K562 (cell line): ENCODE results near the gene APCDD1. TPM values are rescaled to one million over a fixed set of nuclear protein-coding genes. Genes with fewer than 3 reads are reported as not detected.

ENCODE experiments used
- CBFA2T3 ChIP-seq: fragments of 450-650 bp; IDR thresholded peaks from 2 replicates; pipeline ENCODE4 v1.6.1; 2017
- CBFB ChIP-seq: sonication (generic); formaldehyde crosslinking; IDR thresholded peaks from 2 replicates; pipeline ENCODE4 v1.4.0; 2020; ENCODE audit warnings: mild to moderate bottlenecking, missing genetic modification reagents
- CEBPB ChIP-seq: fragments of 450-650 bp; IDR thresholded peaks from 2 replicates; pipeline ENCODE4 v1.6.1; 2016; ENCODE audit warnings: missing genetic modification characterization, missing compliant biosample characterization
- DPF2 ChIP-seq: fragments of 450-650 bp; IDR thresholded peaks from 2 replicates; pipeline ENCODE4 v1.6.1; 2016
- ESRRA ChIP-seq: fragments of 450-650 bp; IDR thresholded peaks from 2 replicates; pipeline ENCODE4 v1.6.1; 2014; ENCODE audit warnings: low read depth, mild to moderate bottlenecking, moderate library complexity, borderline replicate concordance
- FOSL1 ChIP-seq: fragments of 200-800 bp; sonication (Bioruptor generic); conservative IDR thresholded peaks from 2 replicates; pipeline ENCODE4 v1.6.1; 2016; ENCODE audit warnings: missing genetic modification characterization, missing compliant biosample characterization
- FOXA1 ChIP-seq: fragments of 450-650 bp; IDR thresholded peaks from 2 replicates; pipeline ENCODE4 v1.6.1; 2016; ENCODE audit warnings: mild to moderate bottlenecking, borderline replicate concordance
- SNIP1 ChIP-seq: fragments of 450-650 bp; IDR thresholded peaks from 2 replicates; pipeline ENCODE4 v1.7.1; 2017; ENCODE audit warnings: low read depth, mild to moderate bottlenecking
- SOX6 ChIP-seq: fragments of 450-650 bp; IDR thresholded peaks from 2 replicates; pipeline ENCODE4 v1.6.1; 2014; ENCODE audit warnings: mild to moderate bottlenecking
- STAT5A ChIP-seq: IDR thresholded peaks from 2 replicates; pipeline ENCODE4 v1.6.1; 2012; ENCODE audit warnings: low read length, inconsistent platforms, borderline replicate concordance
- TAL1 ChIP-seq: fragments of 450-650 bp; IDR thresholded peaks from 2 replicates; pipeline ENCODE4 v1.6.1; 2016; ENCODE audit warnings: mild to moderate bottlenecking
- TCF3 ChIP-seq: sonication (generic); formaldehyde crosslinking; IDR thresholded peaks from 2 replicates; pipeline ENCODE4 v1.4.0; 2020; ENCODE audit warnings: mild to moderate bottlenecking, missing genetic modification reagents
- TEAD1 ChIP-seq, 2 experiments: fragments of 450-650 bp in 1 of 2; sonication (generic) in 1 of 2; formaldehyde crosslinking; IDR thresholded peaks; 2 replicates each; pipeline versions ENCODE4 v1.4.0 to v1.8.0; 2020 to 2022; ENCODE audit warnings: mild to moderate bottlenecking in 2 of 2, missing genetic modification reagents in 1 of 2
- VEZF1 ChIP-seq: fragments of 200-800 bp; sonication (Bioruptor generic); IDR thresholded peaks from 2 replicates; pipeline ENCODE4 v1.6.1; 2017; ENCODE audit warnings: missing genetic modification characterization, missing compliant biosample characterization
- ZBTB1 ChIP-seq: sonication (generic); formaldehyde crosslinking; IDR thresholded peaks from 2 replicates; pipeline ENCODE4 v1.8.1; 2023; ENCODE audit warnings: missing genetic modification reagents, low read depth, mild to moderate bottlenecking, borderline replicate concordance
- ZKSCAN8 ChIP-seq: fragments of 200-800 bp; sonication (Bioruptor generic); IDR thresholded peaks from 2 replicates; pipeline ENCODE4 v1.6.1; 2016; ENCODE audit warnings: missing genetic modification characterization, missing compliant biosample characterization
- ZNF696 ChIP-seq: fragments of 250-450 bp; sonication (Bioruptor Pico); conservative IDR thresholded peaks from 2 replicates; pipeline ENCODE4 v1.4.0; 2020; ENCODE audit warnings: mild to moderate bottlenecking, moderate library complexity
- ZNF699 ChIP-seq: fragments of 250-450 bp; sonication (Bioruptor Pico); IDR thresholded peaks from 2 replicates; pipeline ENCODE4 v1.8.0; 2021; ENCODE audit warnings: mild to moderate bottlenecking, moderate library complexity; ENCODE audit not compliant: insufficient replicate concordance
- polyA plus RNA-seq, 8 experiments: library from polyadenylated mRNA; depleted of rRNA in 4 of 8; stranded (reverse) in 5 of 8; unstranded in 3 of 8; fragments of >200 nt; fragmentation: Nextera tagmentation in 2 of 8; fragmentation: Illumina TruSeq in 1 of 8; extraction: Ambion mirVana in 2 of 8; extraction: Trizol in 1 of 8; gene quantifications; 2 replicates each; pipeline versions ENCODE4 v1.2.1 to v1.2.3, GENCODE V29; 2011 to 2014; ENCODE audit warnings: inconsistent platforms in 1 of 8, missing spikeins in 1 of 8
- total RNA-seq, 7 experiments: library from RNA; depleted of rRNA in 6 of 7; stranded (reverse); fragments of >200 nt in 6 of 7; fragmentation: Illumina TruSeq in 2 of 7; extraction: Trizol in 2 of 7; gene quantifications; 2 replicates each; pipeline versions ENCODE4 v1.2.1 to v1.2.3, GENCODE V29; 2011 to 2021; ENCODE audit warnings: low replicate concordance in 1 of 7

The APCDD1 gene
- total and polyA plus RNA-seq, 9 of the 15 experiments (the other 6 are each of a cell fraction or from before 2014, with no cell fraction given): 0.07 TPM; not detected in 8

DNA sequence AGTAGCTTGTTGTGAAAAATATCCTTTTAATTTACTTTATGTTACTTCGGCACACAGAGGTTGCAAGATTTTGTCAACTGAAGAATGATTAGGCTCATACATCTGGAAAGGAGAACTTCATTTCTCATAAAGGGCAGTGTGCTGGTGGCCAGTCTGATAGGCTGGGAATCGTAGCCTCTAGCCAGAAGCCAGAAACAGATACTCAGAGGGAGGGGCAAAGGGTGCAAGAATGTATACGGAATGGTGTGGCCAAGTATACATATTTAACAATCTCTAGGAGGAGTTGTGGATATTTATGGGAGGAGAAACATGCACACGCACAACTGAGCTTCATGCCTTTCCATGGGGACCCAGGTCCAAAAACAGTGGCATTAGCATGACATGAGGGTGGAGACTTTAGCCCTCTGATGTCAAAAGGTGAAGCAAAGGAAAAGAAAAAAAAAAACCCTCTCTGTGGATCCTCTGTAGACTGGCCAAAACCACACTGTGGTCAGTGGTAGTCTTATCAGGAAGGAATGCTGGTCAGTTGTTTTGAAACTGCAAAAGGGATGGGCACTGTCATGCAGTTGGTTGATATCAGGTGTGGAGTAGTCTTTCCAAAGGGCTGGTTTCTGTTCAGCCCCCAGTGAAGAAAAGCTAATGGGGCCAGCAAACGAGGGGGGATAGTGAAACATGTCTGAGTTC, 34.9 kb upstream of the APCDD1 start (continued):
- TF ChIP-seq TCF3 (CRISPR knock-in tag): peak; percentile 83
- peak; percentile 67 for TF ChIP-seq CBFA2T3
- peak; percentile 19; the same call in 1 of the 2 replicates for TF ChIP-seq DPF2
- TF ChIP-seq CEBPB (tag): 0 out of 2 replicates have a peak, but pooled peaks have one; percentile 32
- TF ChIP-seq STAT5A: peak; percentile 41; the same call in 1 of the 2 replicates
- peak; percentile 77; the same call in 1 of the 2 replicates for TF ChIP-seq ESRRA
- 0 out of 2 replicates have a peak, but pooled peaks have one; percentile 35 for TF ChIP-seq ZBTB1 (CRISPR knock-in tag)
- TF ChIP-seq ZNF699: no peak
- no peak for TF ChIP-seq FOXA1
- no peak for TF ChIP-seq SNIP1
- peak; percentile 83 to 87 for TF ChIP-seq TEAD1 (CRISPR knock-in tag; IDR thresholded peaks at IDR 0.05)
- no peak for TF ChIP-seq ZKSCAN8 (CRISPR knock-in tag)
- peak; percentile 36; the same call in 1 of the 2 replicates for TF ChIP-seq SOX6
- TF ChIP-seq TAL1: peak; percentile 54
- TF ChIP-seq ZNF696 (CRISPR knock-in tag): no peak
- 0 out of 2 replicates have a peak, but pooled peaks have one; percentile 41 for TF ChIP-seq CBFB (CRISPR knock-in tag)
- 0 out of 2 replicates have a peak, but pooled peaks have one; percentile 9 for TF ChIP-seq FOSL1 (tag)
- TF ChIP-seq VEZF1 (CRISPR knock-in tag): peak; percentile 52
- TF ChIP-seq, all 486 proteins: peak for 21
